ENCODE results near the gene ACOT12. TPM values are rescaled to one million over a fixed set of nuclear protein-coding genes. Genes with fewer than 3 reads are reported as not detected.

The ACOT12 gene
- total RNA-seq, 1 donor from 2014 or later: 1.6 TPM

- no peak for DNase-seq (ENCODE audit: low spot score in 2 of 2)
- FAIRE-seq: no peak
Observed at GRCh38 chr5:81401266-81401665, 7.3 kb upstream of the ACOT12 start.

DNA sequence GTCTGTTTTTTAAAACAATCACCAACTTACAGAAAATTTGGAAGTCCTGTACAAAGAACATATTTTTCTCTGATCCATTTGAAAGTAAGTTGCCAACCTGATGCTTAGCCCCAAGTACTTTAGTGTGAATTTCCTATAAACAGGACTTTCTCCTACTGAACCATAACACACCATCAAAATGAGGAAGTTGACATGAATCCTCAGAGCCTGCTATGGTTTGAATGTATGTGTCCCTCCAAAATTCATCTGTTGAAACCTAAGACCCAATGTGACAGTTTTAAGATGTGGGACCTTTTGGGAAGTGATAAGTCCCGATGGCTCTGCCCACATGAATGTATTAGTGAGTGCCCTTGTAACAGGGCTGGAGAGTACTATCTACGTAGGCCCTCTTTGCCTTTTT, 6.4 kb upstream of the ACOT12 start:
- no peak for DNase-seq (ENCODE audit: low spot score in 2 of 2)
- FAIRE-seq: no peak

DNA sequence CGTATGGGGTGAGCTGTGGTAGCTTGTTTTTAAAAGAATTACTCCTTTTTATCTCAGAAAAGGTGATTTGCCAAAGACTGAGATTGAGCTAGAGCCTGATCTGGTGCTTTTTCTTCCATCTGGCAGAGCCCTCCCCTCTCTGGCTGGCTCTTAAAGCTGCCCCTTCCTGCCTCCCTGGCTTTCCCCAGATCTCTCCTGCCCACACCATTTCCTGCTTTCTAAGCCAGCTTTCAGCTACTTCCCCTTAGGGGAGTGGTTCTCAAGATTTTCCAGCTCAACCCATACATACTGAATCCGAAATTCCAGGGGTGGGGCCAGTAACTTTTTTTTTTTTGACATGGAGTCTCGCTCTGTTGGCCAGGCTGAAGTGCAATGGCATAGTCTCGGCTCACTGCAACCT, 4.8 kb upstream of the ACOT12 start:
- FAIRE-seq: no peak
- no peak for DNase-seq (ENCODE audit: low spot score in 2 of 2)

DNA sequence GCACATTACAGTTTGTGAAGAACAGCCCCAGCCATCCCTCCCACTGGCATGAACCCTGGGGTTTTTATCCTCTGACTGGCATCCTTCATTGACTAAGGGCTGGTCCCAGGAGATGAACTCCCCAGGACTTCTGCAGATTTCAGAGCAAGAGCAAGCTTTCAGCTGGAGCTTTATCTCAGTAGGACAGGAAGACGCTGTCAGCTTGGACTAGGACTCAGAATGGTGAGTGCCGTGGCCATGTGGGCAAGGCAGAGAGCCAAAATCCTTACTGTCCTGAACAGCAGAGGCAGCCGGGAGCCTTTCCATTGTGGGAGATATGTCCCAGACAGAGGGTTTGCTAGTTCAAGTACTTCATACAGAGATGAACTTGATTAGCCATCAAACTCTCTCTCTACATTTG, 3.2 kb upstream of the ACOT12 start:
- no peak for FAIRE-seq
- no peak for DNase-seq (ENCODE audit: low spot score in 2 of 2)

DNA sequence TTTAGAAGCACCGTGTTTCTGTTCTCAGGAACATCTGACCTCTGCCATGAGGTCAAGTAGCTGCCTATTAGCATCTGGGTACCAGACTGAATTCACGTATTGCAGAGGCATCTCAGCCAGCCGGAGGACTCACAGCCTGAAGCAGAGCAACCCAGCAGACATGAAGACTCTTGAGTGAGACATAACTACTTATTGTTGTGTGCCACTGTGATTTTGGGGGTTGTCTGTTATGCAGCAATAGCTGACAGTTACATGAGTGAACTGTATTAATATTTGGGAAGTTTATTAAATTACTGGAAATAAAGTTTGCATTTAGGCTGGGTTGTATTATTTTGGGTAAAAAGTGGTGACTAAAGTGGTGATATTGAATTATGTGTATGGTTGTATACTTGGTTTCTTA, 1.3 kb upstream of the ACOT12 start:
- FAIRE-seq (no peak), DNase-seq (ENCODE audit: low spot score in 2 of 2) (no peak)

DNA sequence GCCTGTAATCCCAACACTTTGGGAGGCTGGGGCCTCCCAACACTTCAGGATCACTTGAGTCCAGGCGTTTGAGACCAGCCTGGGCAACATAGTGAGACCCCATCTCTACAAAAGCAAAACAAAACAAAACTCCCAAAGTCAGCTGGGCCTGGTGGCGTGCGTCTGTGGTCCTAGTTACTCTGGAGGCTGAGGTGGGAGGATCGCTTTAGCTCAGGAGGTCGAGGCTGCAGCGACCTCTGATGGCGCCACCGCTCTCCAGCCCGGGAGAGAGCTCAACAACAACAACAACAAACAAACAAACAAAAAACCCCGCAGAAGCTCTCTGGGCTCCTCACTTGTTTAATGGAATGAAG, 528 bp downstream of the ACOT12 start:
- DNase-seq (ENCODE audit: low spot score in 2 of 2) (no peak), FAIRE-seq (no peak)

GRCh38 chr5:81389025-81389424, 4.9 kb downstream of the ACOT12 start:
- FAIRE-seq (no peak), DNase-seq (ENCODE audit: low spot score in 2 of 2) (no peak)

- DNase-seq (ENCODE audit: low spot score in 2 of 2) (no peak), FAIRE-seq (no peak)
Observed at GRCh38 chr5:81388169-81388568, 5.8 kb downstream of the ACOT12 start.

DNA sequence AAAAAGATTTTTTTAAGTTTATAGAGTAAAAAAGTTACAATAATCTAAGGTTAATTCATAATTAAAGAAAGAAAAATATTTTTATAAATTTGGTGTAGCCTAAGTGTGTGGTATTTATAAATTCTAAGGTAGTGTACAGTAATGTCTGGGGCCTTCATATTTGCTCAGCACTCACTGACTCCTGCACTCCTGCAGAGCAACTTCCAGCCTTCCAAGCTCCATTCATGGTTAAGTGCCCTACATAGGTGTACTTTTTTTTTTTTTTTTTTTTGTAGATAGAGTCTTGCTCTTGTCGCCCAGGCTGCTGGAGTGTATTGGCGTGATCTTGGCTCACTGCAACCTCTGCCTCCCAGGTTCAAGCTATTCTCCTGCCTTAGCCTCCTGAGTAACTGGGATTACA, 10.1 kb downstream of the ACOT12 start:
- FAIRE-seq: no peak

DNA sequence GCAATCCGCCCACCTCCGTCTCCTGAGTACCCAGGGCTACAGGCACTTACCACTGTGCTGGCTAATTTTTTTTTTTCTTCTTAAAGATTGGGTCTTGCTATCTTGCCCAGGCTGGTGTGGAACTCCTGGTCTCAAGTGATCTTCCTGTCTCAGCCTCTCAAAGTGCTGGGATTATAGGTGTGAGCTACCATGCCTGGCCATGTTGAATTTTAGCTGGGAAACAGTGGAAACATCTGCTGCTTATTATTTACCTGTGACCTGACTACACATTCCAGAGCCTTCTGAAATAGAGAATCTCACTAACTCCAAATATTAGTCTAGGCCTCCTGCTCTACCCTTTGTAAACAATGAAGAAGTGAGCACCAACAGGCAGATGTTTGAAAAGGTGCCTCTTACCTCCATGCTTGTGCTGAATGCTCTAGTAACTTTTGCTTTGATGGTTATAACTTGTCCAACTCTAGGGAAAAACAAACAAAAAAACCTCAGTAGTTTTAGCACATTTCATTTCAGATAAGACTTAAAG, 22.5 kb downstream of the ACOT12 start:
- DNase-seq (ENCODE audit: low spot score in 2 of 2) (no peak), FAIRE-seq (no peak)

More for the DNA sequence above, 10.1 kb downstream of the ACOT12 start:
- no peak for DNase-seq (ENCODE audit: low spot score in 2 of 2)

DNA sequence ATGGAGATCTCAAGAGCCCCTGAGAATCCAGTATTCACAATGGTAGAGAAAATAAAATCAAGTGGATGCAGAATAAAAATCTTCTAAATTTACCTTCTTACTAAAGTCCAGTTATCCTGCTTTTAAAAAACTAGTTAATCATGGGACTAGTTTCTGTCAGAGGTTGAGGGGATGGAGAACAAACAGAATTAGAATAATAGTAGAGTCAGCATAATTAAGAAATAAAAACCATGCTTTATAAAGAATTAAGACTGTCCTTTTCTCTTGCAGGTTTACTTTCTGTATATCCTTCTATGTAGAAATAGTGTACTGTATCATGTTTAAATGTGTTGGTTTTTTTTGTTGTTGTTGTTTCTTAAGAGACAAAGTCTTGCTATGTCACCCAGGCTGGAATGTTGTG, 23.0 kb downstream of the ACOT12 start:
- DNase-seq (ENCODE audit: low spot score in 2 of 2) (no peak), FAIRE-seq (no peak)

DNA sequence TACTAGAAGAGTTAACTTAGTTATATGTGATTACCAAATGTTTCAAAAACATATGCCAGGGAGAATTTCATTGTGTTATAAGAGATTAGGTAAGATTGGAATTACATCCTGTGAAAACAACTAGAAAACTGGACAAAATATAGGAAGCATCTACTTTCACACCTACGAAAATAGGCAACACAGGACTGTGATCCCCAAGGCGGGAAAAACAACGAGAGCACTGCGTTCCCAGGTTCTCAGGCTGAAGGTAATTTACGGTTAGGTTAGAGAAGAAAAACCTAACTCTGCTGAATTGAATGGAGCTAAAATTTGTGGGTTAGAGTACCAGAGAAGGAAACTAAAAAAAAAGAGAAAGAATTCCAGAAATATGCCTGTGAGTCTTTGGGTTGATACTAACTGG, 28.4 kb downstream of the ACOT12 start:
- FAIRE-seq: no peak
- no peak for DNase-seq (ENCODE audit: low spot score in 2 of 2)

DNA sequence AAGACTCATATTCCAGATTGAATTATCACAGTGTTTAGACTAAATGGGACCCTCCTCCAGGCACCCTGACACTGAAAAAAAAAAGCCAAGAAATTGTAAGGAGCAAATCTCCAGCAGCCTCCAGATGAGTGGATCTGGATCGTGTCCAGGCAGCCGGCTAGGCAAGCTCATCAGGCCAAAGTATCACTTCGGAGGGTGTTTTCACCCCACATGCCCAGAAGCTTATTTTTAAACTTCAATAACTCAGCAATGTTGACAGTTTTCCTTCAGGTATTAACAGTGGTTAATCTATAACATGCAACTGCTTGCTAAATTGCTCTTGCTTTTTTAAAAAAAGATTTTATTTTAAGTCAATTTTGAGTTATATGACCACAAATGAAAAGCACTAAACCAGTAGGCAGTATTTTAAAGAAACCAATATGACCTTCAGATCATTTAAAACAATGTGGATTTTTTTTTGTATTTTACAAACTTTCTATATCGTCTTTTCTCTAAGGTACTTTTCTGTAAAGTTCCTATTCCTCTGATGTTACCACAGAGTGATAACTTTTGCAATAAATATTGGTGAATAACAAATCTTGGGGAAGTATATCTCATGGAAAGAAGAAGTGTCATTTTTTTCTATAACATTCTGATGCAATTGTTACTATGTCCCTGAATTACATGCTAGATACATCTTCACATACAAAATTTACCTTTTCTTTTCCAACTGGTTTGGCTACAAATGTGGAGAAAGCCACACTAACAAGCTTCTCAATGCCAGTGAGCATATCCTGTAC, 30.7 kb downstream of the ACOT12 start:
- FAIRE-seq (no peak), DNase-seq (ENCODE audit: low spot score in 2 of 2) (no peak)

GRCh38 chr5:81361600-81361999, 32.3 kb downstream of the ACOT12 start:
- no peak for FAIRE-seq
- DNase-seq (ENCODE audit: low spot score in 2 of 2): no peak

DNA sequence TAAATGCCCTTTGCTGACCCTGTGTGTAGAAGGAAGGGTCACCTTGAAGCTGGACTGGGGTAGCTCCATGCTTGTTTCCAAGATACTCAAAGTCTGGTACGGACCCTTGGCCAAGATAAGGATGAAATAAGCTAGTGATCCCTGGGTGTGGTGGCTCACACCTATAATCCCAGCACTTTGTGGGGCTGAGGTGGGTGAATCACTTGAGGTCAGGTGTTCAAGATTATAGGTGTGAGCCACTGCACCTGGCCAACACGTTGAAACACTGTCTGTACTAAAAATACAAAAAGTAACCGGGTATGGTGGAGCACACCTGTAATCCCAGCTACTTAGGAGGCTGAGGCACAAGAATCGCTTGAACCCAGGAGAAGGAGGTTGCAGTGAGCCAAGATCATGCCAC, 33.3 kb downstream of the ACOT12 start:
- no peak for FAIRE-seq
- no peak for DNase-seq (ENCODE audit: low spot score in 2 of 2)

DNA sequence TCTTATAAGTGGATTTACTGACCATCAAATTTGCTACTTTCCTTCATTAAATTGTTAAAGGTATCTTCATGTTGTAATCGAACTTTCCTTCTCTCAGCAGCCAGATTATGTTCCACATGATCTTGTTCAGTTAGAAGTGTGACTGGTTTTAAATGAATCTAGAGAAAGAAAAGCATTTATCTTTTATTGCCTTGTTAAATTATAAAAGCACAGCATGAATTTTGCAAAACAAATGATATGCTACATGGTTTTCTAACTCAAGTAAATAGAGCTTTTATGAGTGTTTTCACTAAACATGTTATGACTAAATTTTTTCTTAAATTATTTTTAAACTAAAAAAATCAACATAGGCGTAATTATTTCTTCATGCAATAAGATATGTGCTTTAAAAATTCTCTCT, 34.1 kb downstream of the ACOT12 start:
- FAIRE-seq (peak; percentile 51), DNase-seq (ENCODE audit: low spot score in 2 of 2) (no peak)

GRCh38 chr5:81359108-81359507, 34.8 kb downstream of the ACOT12 start:
- FAIRE-seq (no peak), DNase-seq (ENCODE audit: low spot score in 2 of 2) (no peak)

DNA sequence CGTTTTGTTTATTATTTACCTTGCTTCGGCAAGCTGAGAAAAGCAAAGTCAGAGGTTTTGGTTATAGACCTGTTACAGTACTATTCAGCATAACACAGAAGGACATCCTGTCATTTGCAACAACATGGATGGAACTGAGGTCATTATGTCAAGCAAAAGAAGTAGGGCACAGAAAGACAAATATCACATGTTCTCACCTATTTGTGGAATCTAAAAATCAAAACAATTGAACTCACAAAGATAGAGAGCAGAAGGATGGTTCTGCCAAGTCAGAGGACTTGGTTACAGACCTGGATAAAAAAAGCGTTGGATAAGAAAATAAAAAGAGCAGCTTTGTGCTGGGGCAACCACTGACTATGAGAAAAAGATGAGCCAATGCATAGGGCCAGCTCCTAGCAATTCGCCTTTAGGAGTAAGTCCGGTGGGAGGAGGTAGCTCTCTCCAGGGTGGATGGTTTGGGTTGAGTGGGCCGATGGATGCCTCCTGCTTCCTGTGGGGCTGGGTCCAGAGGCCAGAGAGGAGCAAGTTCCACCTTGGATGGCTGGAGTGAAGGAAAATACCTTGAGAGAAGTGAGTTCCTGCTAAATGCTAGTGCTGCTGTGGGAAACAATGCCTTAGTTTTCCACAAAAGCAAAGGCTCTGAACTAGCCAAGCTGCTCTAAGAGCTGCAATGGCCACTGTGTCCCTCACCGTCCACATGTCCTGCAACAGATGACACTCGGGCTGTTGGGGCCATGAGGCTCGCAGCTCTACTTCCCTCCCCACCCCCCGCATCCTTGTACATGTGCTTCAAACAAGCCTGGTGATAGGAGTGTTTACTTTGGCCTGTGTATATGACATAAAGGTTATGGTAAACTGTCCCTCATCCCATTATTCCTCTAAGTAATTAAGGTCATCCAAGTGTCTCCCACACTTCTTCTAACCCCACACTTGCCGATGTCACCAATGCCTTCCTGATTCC, 38.4 kb downstream of the ACOT12 start:
- no peak for FAIRE-seq

GRCh38 chr5:81354093-81354492, 39.8 kb downstream of the ACOT12 start:
- FAIRE-seq (no peak), DNase-seq (ENCODE audit: low spot score in 2 of 2) (no peak)

More for the DNA sequence above, 38.4 kb downstream of the ACOT12 start:
- no peak for DNase-seq (ENCODE audit: low spot score in 2 of 2)

DNA sequence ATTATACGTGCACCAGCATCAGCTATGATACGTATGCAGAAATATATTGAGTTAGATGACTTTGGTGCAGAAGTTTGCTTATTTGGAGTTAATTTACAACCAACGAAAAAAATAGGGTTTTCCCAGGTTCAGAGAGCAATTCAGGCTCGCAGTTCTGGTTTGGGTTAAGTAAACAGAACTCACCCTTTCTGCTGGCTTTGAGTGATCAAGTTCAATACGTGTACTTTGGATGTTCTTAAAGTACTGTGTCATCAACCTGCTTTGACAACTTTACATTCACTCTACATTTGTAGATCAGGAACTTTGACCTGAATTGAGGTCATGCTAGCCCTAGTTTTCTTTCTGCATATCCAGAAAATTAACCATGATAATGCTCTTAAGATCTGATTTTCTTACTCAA, 40.7 kb downstream of the ACOT12 start:
- no peak for DNase-seq (ENCODE audit: low spot score in 2 of 2)
- FAIRE-seq: no peak

GRCh38 chr5:81350507-81350906, 43.4 kb downstream of the ACOT12 start:
- FAIRE-seq (no peak), DNase-seq (ENCODE audit: low spot score in 2 of 2) (no peak)
